GM18868 (cell line): ENCODE data around the gene PCYT1A.
"Not testable (repeated sequence)": the region's sequence is repeated elsewhere in the genome, so short reads cannot be mapped to it uniquely, and the experiment has no call there.

Experiments
- ATAC-seq: cut with Tn5 transposase; IDR thresholded peaks from one replicate; pipeline ENCODE4 v1.9.1; 2021; ENCODE audit warnings: mild to moderate bottlenecking, moderate library complexity; ENCODE audit not compliant: unreplicated experiment

The PCYT1A gene

GRCh38 chr3:196194542-196194915, 93.0 kb downstream of the PCYT1A start:
- no peak for ATAC-seq

GRCh38 chr3:196193736-196194541, 93.6 kb downstream of the PCYT1A start:
- ATAC-seq = no peak

GRCh38 chr3:196193133-196193735, 94.3 kb downstream of the PCYT1A start:
- ATAC-seq = no peak

GRCh38 chr3:196192524-196193051, 94.9 kb downstream of the PCYT1A start:
- peak; percentile 23 for ATAC-seq

GRCh38 chr3:196192036-196192523, 95.4 kb downstream of the PCYT1A start:
- ATAC-seq = peak; percentile 55

- ATAC-seq = no peak
Observed at GRCh38 chr3:196189566-196190347, 97.8 kb downstream of the PCYT1A start.

- peak; percentile 46 for ATAC-seq
Observed at GRCh38 chr3:196186651-196187573, 100.6 kb downstream of the PCYT1A start.

- no peak for ATAC-seq
Observed at GRCh38 chr3:196184881-196185280, 102.6 kb downstream of the PCYT1A start.

- ATAC-seq = not testable (repeated sequence)
Observed at GRCh38 chr3:196184169-196184432, 103.4 kb downstream of the PCYT1A start.

GRCh38 chr3:196181127-196181546, 106.4 kb downstream of the PCYT1A start:
- no peak for ATAC-seq

- ATAC-seq = no peak
Observed at GRCh38 chr3:196180346-196180745, 107.2 kb downstream of the PCYT1A start.
